NCI-H187 (cell line): ENCODE results near the gene ZSCAN12.
"Not testable (repeated sequence)": the region's sequence is repeated elsewhere in the genome, so short reads cannot be mapped to it uniquely, and the experiment has no call there.

Experiments used
- DNase-seq, 2 experiments: peaks; one replicate each; lab custom pipeline; 2025; lab: John Stamatoyannopoulos, UW

ZSCAN12 gene

DNA sequence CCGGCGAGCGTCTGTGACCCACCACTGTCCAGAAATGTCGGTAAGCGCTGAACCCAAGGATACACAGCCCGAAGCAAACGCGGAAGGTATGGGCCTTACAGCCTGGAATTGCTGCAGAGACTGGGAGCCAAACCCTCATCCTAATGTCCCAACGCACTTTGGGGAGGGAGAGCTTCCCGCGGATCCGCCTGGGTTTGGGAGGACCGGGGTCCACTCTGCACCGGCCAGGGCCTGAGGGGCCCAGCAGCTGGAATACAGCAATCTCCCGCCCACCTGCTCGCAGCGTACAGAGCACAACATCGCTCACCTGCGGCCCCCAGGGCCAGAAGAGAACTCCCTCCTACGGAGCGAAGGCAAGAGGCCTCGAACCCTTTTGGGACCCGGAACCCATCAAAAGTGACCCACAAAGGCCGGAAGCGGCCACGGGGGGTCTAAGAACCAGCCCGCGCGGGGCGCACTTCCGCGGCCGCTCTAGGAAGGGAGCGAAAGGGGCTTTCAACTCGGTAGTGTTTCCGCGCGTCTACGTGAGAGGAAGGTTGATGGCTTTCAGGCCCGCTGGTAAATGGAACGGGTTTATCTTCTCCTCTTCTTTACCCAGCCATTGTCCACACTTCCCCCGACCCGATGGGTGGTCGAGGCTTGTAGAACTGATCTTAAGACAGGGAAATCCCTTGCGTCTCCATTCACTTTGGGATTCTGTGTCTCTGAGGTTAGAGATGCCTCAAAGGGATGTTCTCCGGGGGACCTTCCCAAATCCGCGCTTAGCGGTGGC, at the start of gene ZSCAN12:
ZSCAN12 (minus strand) TSS at position 398 of the 772 bp plus-strand sequence. CDS start 1,342 bp downstream, outside the sequence.
- DNase-seq = peak; percentile 21 to 36

- DNase-seq = no peak
Measured at GRCh38 chr6:28449056-28449455, 49.5 kb upstream of the ZSCAN12 start.

DNA sequence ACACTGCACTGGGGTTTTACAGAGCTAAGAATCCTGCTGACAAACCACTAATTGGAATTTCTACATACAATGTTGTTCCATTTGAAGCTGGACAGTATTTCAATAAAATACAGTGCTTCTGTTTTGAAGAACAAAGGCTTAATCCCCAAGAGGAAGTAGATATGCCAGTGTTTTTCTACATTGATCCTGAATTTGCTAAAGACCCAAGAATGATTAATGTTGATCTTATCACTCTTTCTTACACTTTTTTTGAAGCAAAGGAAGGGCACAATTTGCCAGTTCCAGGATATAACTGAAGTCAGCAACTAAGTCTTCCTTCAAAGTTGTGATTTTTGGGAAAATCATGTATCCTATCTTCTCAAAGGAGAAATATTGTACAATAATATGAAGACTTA, 48.0 kb upstream of the ZSCAN12 start:
- not testable (repeated sequence) for DNase-seq

DNA sequence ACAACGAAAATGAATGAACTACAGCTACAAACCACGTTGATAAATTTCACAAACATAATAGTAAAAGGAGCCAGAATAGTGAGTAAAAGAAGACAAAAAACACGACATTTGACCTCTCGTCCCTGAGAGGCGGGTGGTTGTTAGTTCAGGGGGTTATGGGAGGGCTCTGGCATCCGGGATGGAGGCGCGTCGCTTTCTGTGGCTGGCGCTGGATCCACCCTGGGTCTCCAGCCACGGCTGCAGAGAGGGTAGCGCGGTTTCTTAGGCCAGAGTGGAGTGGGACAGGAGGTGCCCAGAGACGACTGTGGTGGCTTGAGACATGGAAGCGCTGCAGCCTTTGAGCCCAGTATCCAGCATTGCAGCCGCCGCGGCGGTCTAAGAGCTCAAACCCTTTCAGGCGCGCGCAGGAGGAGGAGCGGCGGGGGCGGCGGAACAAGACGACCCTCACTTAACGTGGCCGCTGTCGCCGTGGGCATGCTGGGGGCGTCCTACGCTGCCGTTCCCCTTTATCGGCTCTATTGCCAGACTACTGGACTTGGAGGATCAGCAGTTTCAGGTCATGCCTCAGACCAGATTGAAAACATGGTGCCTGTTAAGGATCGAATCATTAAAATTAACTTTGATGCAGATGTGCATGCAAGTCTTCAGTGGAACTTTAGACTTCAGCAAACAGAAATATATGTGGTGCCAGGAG, 47.4 kb upstream of the ZSCAN12 start:
- DNase-seq = no peak

DNA sequence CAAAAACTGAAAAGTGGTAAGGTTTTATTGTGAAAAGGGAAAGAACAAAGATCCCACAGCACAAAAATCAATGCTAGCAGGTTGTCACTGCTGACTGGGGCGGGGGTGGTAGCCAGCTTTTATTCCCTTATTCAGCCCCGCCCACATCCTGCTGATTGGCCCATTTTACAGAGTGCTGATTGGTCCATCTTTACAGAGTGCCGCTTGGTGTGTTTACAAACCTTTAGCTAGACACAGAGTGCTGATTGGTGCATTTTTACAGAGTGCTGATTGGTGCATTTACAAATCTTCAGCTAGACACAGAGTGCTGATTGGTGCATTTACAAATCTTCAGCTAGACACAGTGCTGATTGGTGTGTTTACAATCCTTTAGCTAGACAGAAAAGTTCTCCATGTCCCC, 45.2 kb upstream of the ZSCAN12 start:
- DNase-seq = not testable (repeated sequence)

GRCh38 chr6:28443112-28443773, 43.7 kb upstream of the ZSCAN12 start, which contains the start of gene ZSCAN23:
ZSCAN23 (minus strand) TSS chr6:28443491; CDS start chr6:28436266, 7,225 bp downstream.
- no peak for DNase-seq

- no peak for DNase-seq
Measured at GRCh38 chr6:28442586-28442985, 43.0 kb upstream of the ZSCAN12 start.

DNA sequence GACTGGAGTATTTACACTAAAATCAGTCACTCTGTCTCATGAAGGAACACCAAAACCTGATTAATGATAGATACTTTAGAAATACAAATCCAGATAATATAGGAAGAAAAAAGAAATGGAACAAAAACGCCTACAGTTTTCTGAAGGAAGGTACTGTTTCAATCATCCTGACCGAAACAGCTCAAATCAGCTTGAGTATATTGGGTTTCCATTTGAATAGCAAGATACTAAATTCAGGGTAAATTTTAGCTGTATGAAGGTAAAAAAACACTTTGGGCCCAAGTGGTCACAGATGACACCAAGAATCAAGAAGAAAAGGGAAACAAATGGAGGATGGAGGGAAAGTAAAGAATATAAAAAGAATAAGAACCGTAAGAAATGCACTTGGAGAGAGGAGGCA, 36.9 kb upstream of the ZSCAN12 start:
- no peak for DNase-seq

- no peak for DNase-seq
Measured at GRCh38 chr6:28433119-28433518, 33.6 kb upstream of the ZSCAN12 start.

DNA sequence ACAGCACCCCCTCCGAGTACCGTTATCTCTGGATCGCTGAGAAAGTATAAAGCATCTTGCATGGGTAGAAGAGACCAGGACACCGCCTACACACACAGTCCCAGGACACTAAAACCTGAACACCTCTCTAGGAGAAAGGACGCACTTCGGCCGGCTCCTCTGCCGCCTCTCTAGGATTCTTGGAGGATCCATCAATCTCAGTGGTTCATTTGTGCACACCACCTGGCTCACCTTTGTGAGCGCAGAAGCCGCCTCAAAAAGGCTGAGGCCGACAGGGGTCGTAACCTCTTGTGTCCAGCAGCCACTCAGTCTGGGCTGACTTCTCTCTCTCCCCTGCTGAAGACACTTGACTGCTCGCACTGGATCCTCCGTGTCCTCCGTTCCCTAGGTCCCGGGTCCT, 30.2 kb upstream of the ZSCAN12 start:
- DNase-seq = no peak

DNA sequence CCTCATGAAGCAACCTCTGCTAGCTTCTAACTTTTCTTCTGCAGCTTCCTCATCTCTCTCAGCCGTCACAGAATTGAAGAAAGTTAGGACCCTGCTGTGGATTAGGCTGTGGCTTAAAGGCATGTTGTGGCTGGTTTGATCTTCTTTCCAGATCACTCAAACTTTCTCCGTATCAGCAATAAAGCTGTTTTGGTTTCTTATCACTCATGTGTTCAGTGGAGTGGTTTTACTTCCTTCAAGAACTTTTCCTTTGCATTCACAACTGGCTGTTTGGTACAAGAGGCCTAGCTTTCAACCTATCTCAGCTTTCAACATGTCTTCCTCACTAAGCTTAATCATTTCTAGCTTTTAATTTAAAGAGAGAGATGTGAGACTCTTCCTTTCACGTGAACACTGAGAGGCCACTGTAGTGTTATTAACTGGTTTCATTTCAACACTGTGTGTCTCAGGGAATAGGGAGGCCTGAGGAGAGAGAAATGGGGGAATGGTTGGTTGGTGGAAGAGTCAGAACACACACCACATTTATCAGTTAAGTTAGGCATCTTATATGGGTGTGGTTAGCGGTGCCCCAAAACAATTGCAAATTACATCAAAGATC, 26.5 kb upstream of the ZSCAN12 start:
- no peak for DNase-seq

GRCh38 chr6:28424163-28424562, 24.6 kb upstream of the ZSCAN12 start:
- no peak for DNase-seq

DNA sequence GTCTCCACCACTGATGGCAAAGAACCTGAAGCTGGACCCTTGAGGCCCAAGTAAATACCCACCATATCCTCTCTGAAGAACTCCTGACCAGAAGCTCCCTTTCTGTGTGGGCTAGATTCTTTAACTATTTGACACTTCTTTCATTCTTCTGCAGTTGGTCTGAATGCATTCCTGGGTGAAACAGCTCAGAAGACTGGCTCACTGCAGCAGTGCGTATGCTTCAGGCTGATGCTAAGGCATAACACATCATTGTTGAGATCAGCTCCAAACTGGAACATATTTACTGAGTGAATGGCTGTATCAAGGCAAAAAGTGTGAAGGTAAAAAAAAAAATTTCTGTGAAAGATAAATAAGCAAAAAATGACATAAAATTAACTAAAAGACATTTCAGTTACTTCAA, 24.0 kb upstream of the ZSCAN12 start:
- DNase-seq = no peak

GRCh38 chr6:28413681-28414080, 14.1 kb upstream of the ZSCAN12 start:
- DNase-seq = no peak

DNA sequence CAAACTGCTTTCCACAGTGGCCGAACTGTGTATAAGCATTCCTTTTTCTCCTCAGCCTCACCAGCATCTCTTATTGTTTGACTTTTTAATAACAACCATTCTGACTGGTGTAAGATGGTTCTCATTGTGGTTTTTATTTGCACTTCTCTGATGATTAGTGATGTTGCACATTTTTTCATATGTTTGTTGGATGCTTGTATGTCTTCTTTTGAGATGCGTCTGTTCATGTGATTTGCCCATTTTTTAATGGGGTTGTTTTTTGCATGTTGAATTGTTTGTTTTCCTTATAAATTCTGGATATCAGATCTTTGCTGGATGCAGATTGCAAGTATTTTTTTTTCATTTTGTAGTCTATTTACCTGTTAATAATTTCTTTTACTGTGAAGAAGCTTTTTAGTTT, 11.2 kb upstream of the ZSCAN12 start:
- DNase-seq = no peak

DNA sequence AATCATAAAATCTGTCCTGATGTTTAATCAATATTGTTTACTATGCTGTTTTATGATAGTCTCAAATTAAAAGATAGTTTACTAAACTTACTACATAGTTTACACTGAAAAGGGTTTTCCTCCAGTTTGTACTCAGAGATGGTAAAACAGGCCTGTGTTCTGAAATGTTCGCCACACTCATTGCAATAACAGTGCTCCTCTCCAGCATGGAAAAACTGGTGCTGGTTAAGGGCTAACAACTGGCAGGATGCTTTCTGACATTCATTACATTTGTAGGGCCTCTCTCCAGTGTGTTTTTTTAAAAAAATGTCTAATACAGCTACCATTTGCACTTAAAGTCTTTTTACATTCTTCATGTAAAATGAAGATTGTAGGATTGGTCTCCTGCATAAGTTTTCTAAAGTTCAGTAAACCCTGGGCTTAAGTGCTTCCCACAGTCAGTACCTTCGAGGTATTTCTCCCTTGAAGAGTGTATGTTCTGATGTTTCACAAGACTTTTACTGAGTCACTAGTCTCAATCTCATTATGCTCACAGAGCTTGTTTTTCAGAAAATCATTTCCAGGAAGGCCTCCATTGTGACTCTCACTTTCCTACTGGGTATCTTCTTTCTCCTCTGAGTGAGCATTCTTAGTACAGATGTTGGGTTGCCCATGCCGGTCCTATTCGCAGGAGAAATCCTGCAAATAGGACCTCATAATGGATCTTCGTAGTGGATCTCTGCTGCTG, 8.7 kb upstream of the ZSCAN12 start:
- no peak for DNase-seq

DNA sequence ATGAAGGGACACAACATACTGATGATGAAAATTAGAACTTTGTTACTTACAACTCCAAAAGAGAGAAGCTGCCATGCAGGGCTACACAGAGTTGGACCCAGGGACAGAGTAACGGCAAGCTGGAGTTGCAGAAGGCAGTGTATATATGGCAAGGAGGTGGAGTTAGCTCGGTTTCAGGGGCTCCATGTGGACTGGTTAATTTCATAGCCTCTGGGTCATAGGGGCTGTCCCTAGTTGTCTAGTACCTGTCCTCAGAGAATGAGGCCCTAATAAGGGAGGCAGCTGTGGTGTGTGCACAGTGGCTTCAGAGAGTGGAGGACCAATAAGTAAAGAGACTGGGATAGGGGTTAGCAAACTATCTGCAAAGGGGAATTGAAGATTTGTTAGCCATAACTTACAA, 7.9 kb upstream of the ZSCAN12 start:
- DNase-seq = no peak

- not testable (repeated sequence) for DNase-seq
Measured at GRCh38 chr6:28403923-28404322, 4.4 kb upstream of the ZSCAN12 start.

GRCh38 chr6:28402197-28402596, 2.6 kb upstream of the ZSCAN12 start:
- no peak for DNase-seq

- DNase-seq = no peak
Measured at GRCh38 chr6:28401172-28401571, 1.6 kb upstream of the ZSCAN12 start.

GRCh38 chr6:28400122-28400451, 540 bp upstream of the ZSCAN12 start:
- no peak for DNase-seq

- no peak for DNase-seq
Measured at GRCh38 chr6:28395918-28396317, 3.6 kb downstream of the ZSCAN12 start.
